NT2/D1 (cell line): ENCODE measurements around the gene POU5F1.

Experiments used
- DNase-seq: peaks from one replicate; pipeline ENCODE4 v3.0.0-alpha.2; 2011; ENCODE audit warnings: low read depth, low spot score
- H3K27me3 ChIP-seq: 2 replicates; pipeline ENCODE4 v1.6.0; 2011; ENCODE audit warnings: mild to moderate bottlenecking; ENCODE audit not compliant: insufficient read length, insufficient read depth
- H3K36me3 ChIP-seq: 2 replicates; pipeline ENCODE4 v1.6.1; 2011; ENCODE audit warnings: mild to moderate bottlenecking, low read length, mixed read lengths; ENCODE audit not compliant: insufficient read depth, insufficient read length
- H3K4me1 ChIP-seq: 2 replicates; pipeline ENCODE4 v1.5.1; 2011; ENCODE audit not compliant: insufficient read depth, insufficient read length
- H3K4me3 ChIP-seq: 2 replicates; pipeline ENCODE4 v1.5.1; 2011; ENCODE audit warnings: low read depth; ENCODE audit not compliant: insufficient read length
- H3K9ac ChIP-seq: 2 replicates; pipeline ENCODE4 v1.6.0; 2011; ENCODE audit warnings: low read depth; ENCODE audit not compliant: insufficient read length
- H3K9me3 ChIP-seq: 2 replicates; pipeline ENCODE4 v1.5.1; 2011; ENCODE audit warnings: mild to moderate bottlenecking, low read length; ENCODE audit not compliant: insufficient read depth
- SUZ12 ChIP-seq: IDR thresholded peaks from 2 replicates; pipeline ENCODE4 v1.6.1; 2011; ENCODE audit not compliant: insufficient read length, insufficient read depth; ENCODE audit errors: extremely low read depth
- YY1 ChIP-seq: IDR thresholded peaks from 2 replicates; pipeline ENCODE4 v1.6.1; 2011; ENCODE audit not compliant: insufficient read length, insufficient read depth
- ZNF274 ChIP-seq: IDR thresholded peaks from 2 replicates; pipeline ENCODE4 v1.6.1; 2011; ENCODE audit warnings: mild to moderate bottlenecking, low read depth, low read length

The POU5F1 gene

GRCh38 chr6:31126396-31127175, 43.9 kb downstream of the POU5F1 start:
- Histone ChIP-seq H3K27me3 (no peaks in the 10 kb centered on the region), H3K36me3 (peaks cover 3% of the 10 kb centered on the region), H3K9me3 (no peaks in the 10 kb centered on the region), H3K4me3 (no peak overlapping the region), H3K9ac (no peak overlapping the region), H3K4me1 (peaks cover 12% of the 10 kb centered on the region)
- TF ChIP-seq ZNF274 (no peak), YY1 (no peak), SUZ12 (no peak)
- no peak for DNase-seq

- no peak for DNase-seq
Measured at GRCh38 chr6:31125586-31126363, 44.7 kb downstream of the POU5F1 start.

GRCh38 chr6:31125162-31125561, 45.3 kb downstream of the POU5F1 start:
- TF ChIP-seq SUZ12, result no peak
- no peak for TF ChIP-seq YY1
- no peak for TF ChIP-seq ZNF274
- peaks cover 12% of the 10 kb centered on the region for H3K4me1 ChIP-seq
- no peaks in the 10 kb centered on the region for H3K9me3 ChIP-seq
- H3K9ac ChIP-seq, result peak overlapping the region; percentile 26
- DNase-seq, result no peak
- no peaks in the 10 kb centered on the region for H3K27me3 ChIP-seq
- peaks cover 3% of the 10 kb centered on the region for H3K36me3 ChIP-seq
- no peak overlapping the region for H3K4me3 ChIP-seq

More at GRCh38 chr6:31125586-31126363, 44.7 kb downstream of the POU5F1 start:
- Histone ChIP-seq H3K27me3 (no peaks in the 10 kb centered on the region), H3K4me1 (peaks cover 12% of the 10 kb centered on the region), H3K9me3 (no peaks in the 10 kb centered on the region), H3K4me3 (no peak overlapping the region), H3K36me3 (peaks cover 3% of the 10 kb centered on the region), H3K9ac (no peak overlapping the region)
- no peak for TF ChIP-seq ZNF274
- TF ChIP-seq SUZ12, result no peak
- TF ChIP-seq YY1, result no peak

- no peaks in the 10 kb centered on the region for H3K27me3 ChIP-seq
- peaks cover 12% of the 10 kb centered on the region for H3K4me1 ChIP-seq
- peaks cover 7% of the 10 kb centered on the region for H3K36me3 ChIP-seq
- TF ChIP-seq SUZ12 (no peak), YY1 (no peak), ZNF274 (no peak)
- DNase-seq, result no peak
- H3K9ac ChIP-seq, result peak overlapping the region; percentile 15
- no peak overlapping the region for H3K4me3 ChIP-seq
- no peaks in the 10 kb centered on the region for H3K9me3 ChIP-seq
Measured at GRCh38 chr6:31122791-31123706, 47.4 kb downstream of the POU5F1 start.

GRCh38 chr6:31121131-31121790, 49.2 kb downstream of the POU5F1 start:
- Histone ChIP-seq H3K36me3 (peaks cover 13% of the 10 kb centered on the region), H3K9me3 (no peaks in the 10 kb centered on the region; the same call in 1 of the 2 replicates), H3K4me3 (no peak overlapping the region), H3K4me1 (peaks cover 7% of the 10 kb centered on the region), H3K27me3 (no peaks in the 10 kb centered on the region), H3K9ac (no peak overlapping the region)
- TF ChIP-seq SUZ12, result no peak
- no peak for TF ChIP-seq YY1
- no peak for TF ChIP-seq ZNF274
- DNase-seq, result no peak

GRCh38 chr6:31120151-31120915, 50.1 kb downstream of the POU5F1 start, which contains the start of gene CDSN:
Gene CDSN, minus strand, starts transcription at chr6:31120446. Its CDS starts 27 bp downstream, at chr6:31120419.
- no peaks in the 10 kb centered on the region for H3K27me3 ChIP-seq
- no peak for DNase-seq
- peaks cover 6% of the 10 kb centered on the region for H3K4me1 ChIP-seq
- H3K4me3 ChIP-seq, result no peak within 1 kb of the TSS
- H3K9me3 ChIP-seq, result no peaks in the 10 kb centered on the region; the same call in 1 of the 2 replicates
- TF ChIP-seq ZNF274 (no peak), SUZ12 (no peak), YY1 (no peak)
- H3K9ac ChIP-seq, result no peak within 1 kb of the TSS
- peaks cover 10% of the 10 kb centered on the region for H3K36me3 ChIP-seq
